ACC112 (cell line): ENCODE results near the gene RAD51B.

ENCODE experiments used
- H2AFZ ChIP-seq: fragments of 200-600 bp; sonication (generic); one replicate; pipeline ENCODE4 v1.6.0; 2017; ENCODE audit warnings: antibody characterized with exemption, low read length; ENCODE audit not compliant: unreplicated experiment
- H3K27ac ChIP-seq: fragments of 200-600 bp; sonication (generic); 2 replicates; pipeline ENCODE4 v1.5.1; 2014; ENCODE audit warnings: low read depth, mild to moderate bottlenecking, antibody characterized with exemption, low read length, moderate library complexity
- H3K27me3 ChIP-seq: fragments of 200-600 bp; sonication (generic); 2 replicates; pipeline ENCODE4 v1.6.1; 2014; ENCODE audit warnings: mild to moderate bottlenecking, antibody characterized with exemption, low read length, moderate library complexity, mixed read lengths; ENCODE audit not compliant: insufficient read depth
- H3K36me3 ChIP-seq: fragments of 200-600 bp; sonication (generic); 2 replicates; pipeline ENCODE4 v1.6.1; 2016; ENCODE audit warnings: mild to moderate bottlenecking, antibody characterized with exemption, low read length, moderate library complexity, mixed read lengths; ENCODE audit not compliant: insufficient read depth
- H3K4me1 ChIP-seq: fragments of 200-600 bp; sonication (generic); one replicate; pipeline ENCODE4 v1.6.1; 2016; ENCODE audit warnings: low read length, mixed read lengths; ENCODE audit not compliant: insufficient read depth, unreplicated experiment, control insufficient read depth
- H3K4me3 ChIP-seq: fragments of 200-600 bp; sonication (generic); 2 replicates; pipeline ENCODE4 v1.5.1; 2014; ENCODE audit warnings: mild to moderate bottlenecking, low read depth, low read length
- H3K79me2 ChIP-seq: fragments of 200-600 bp; sonication (generic); one replicate; pipeline ENCODE4 v1.6.0; 2016; ENCODE audit warnings: low read length; ENCODE audit not compliant: control insufficient read depth, unreplicated experiment, insufficient read depth

Gene RAD51B

GRCh38 chr14:68586896-68587751 lies 767.5 kb downstream of the RAD51B start:
- Histone ChIP-seq H3K4me3 (no peak overlapping the region), H3K36me3 (no peaks in the 10 kb centered on the region), H3K27me3 (no peaks in the 10 kb centered on the region), H3K79me2 (no peaks in the 10 kb centered on the region), H3K27ac (no peak overlapping the region), H2AFZ (no peak overlapping the region), H3K4me1 (peaks cover 6% of the 10 kb centered on the region)

GRCh38 chr14:68587931-68588330 lies 768.4 kb downstream of the RAD51B start:
- H3K27me3 ChIP-seq = no peaks in the 10 kb centered on the region
- no peaks in the 10 kb centered on the region for H3K36me3 ChIP-seq
- H3K79me2 ChIP-seq = no peaks in the 10 kb centered on the region
- H3K4me1 ChIP-seq = peaks cover 6% of the 10 kb centered on the region
- no peak overlapping the region for H2AFZ ChIP-seq
- H3K4me3 ChIP-seq = no peak overlapping the region
- H3K27ac ChIP-seq = no peak overlapping the region

GRCh38 chr14:68589447-68590200 lies 770.0 kb downstream of the RAD51B start:
- H2AFZ ChIP-seq = no peak overlapping the region
- H3K4me1 ChIP-seq = peaks cover 6% of the 10 kb centered on the region
- no peak overlapping the region for H3K27ac ChIP-seq
- H3K4me3 ChIP-seq = no peak overlapping the region
- H3K36me3 ChIP-seq = no peaks in the 10 kb centered on the region
- H3K27me3 ChIP-seq = no peaks in the 10 kb centered on the region
- H3K79me2 ChIP-seq = no peaks in the 10 kb centered on the region

- Histone ChIP-seq H3K4me3 (no peak overlapping the region), H3K27ac (no peak overlapping the region), H3K36me3 (no peaks in the 10 kb centered on the region), H3K27me3 (no peaks in the 10 kb centered on the region), H3K4me1 (peaks cover 9% of the 10 kb centered on the region), H3K79me2 (no peaks in the 10 kb centered on the region), H2AFZ (no peak overlapping the region)
These were observed 770.6 kb downstream of the RAD51B start for GRCh38 chr14:68590201-68590522.

- Histone ChIP-seq H3K36me3 (no peaks in the 10 kb centered on the region), H3K27ac (no peak overlapping the region), H2AFZ (no peak overlapping the region), H3K4me1 (peaks cover 15% of the 10 kb centered on the region), H3K4me3 (no peak overlapping the region), H3K27me3 (no peaks in the 10 kb centered on the region), H3K79me2 (no peaks in the 10 kb centered on the region)
These were observed 772.2 kb downstream of the RAD51B start for GRCh38 chr14:68591786-68592185.

GRCh38 chr14:68592948-68593556 lies 773.5 kb downstream of the RAD51B start:
- Histone ChIP-seq H3K4me1 (peaks cover 19% of the 10 kb centered on the region), H2AFZ (no peak overlapping the region), H3K36me3 (no peaks in the 10 kb centered on the region), H3K4me3 (no peak overlapping the region), H3K27ac (no peak overlapping the region), H3K79me2 (no peaks in the 10 kb centered on the region), H3K27me3 (no peaks in the 10 kb centered on the region)

- H3K4me1 ChIP-seq = peaks cover 26% of the 10 kb centered on the region
- no peak overlapping the region for H3K4me3 ChIP-seq
- H3K27ac ChIP-seq = no peak overlapping the region
- H3K36me3 ChIP-seq = no peaks in the 10 kb centered on the region
- H2AFZ ChIP-seq = no peak overlapping the region
- H3K79me2 ChIP-seq = no peaks in the 10 kb centered on the region
- H3K27me3 ChIP-seq = no peaks in the 10 kb centered on the region
These were observed 774.4 kb downstream of the RAD51B start for GRCh38 chr14:68593806-68594536.

- Histone ChIP-seq H3K27me3 (no peaks in the 10 kb centered on the region), H3K4me3 (no peak overlapping the region), H3K4me1 (peaks cover 35% of the 10 kb centered on the region), H3K27ac (no peak overlapping the region), H3K36me3 (no peaks in the 10 kb centered on the region), H3K79me2 (no peaks in the 10 kb centered on the region), H2AFZ (no peak overlapping the region)
These were observed 775.3 kb downstream of the RAD51B start for GRCh38 chr14:68594737-68595380.

- Histone ChIP-seq H3K36me3 (no peaks in the 10 kb centered on the region), H3K4me3 (no peak overlapping the region), H2AFZ (no peak overlapping the region), H3K27me3 (no peaks in the 10 kb centered on the region), H3K79me2 (no peaks in the 10 kb centered on the region), H3K4me1 (peaks cover 41% of the 10 kb centered on the region), H3K27ac (no peak overlapping the region)
These were observed 776.6 kb downstream of the RAD51B start for GRCh38 chr14:68596211-68596610.

- Histone ChIP-seq H3K4me3 (no peak overlapping the region), H3K27me3 (no peaks in the 10 kb centered on the region), H3K79me2 (no peaks in the 10 kb centered on the region), H2AFZ (no peak overlapping the region), H3K36me3 (no peaks in the 10 kb centered on the region), H3K4me1 (peaks cover 41% of the 10 kb centered on the region), H3K27ac (no peak overlapping the region)
These were observed 777.1 kb downstream of the RAD51B start for GRCh38 chr14:68596701-68597100.
